Measurements from ENCODE around the gene MIER2. TPM values are rescaled to one million over a fixed set of nuclear protein-coding genes. Genes with fewer than 3 reads are reported as not detected.

Gene MIER2
- total and polyA plus RNA-seq, 10 of the 15 experiments (the other 5 are each of a cell fraction or from before 2014, with no cell fraction given), result 0.48 to 23.6 (median 12.1) TPM

- no peak overlapping the region for H3K9ac ChIP-seq (ENCODE audit: control insufficient read depth, insufficient read depth, low read length)
- CTCF ChIA-PET, result no interaction called here
Observed at GRCh38 chr19:389255-389934, 44.8 kb upstream of the MIER2 start.

DNA sequence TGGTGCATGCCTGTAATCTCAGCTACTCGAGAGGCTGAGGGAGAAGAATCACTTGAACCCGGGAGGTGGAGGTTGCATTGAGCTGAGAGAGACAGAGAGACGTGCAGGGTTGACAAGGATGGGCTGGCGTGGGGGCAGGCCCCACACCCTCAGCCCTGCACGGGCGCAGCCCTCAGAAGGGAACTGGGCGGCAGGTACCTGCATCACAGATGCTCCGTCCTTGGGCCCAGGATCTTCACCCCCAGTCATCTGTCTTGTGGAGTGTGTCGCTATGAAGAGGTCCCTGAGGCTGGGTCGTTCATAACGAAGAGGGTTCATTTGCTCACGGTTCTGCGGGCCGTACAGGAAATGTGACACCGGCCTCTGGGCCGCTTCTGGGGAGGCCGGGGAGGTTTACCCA, 44.1 kb upstream of the MIER2 start:
- no peaks in the 10 kb centered on the region for H3K79me2 ChIP-seq (ENCODE audit: control insufficient read depth, insufficient read depth, low read length)
- BruUV-seq (replicated peaks), result no TSS peak
- CTCF ChIA-PET, result no interaction called here
- DNase-seq (ENCODE audit: low read depth, low spot score), result no peak
- H3K4me3 ChIP-seq, result no peak overlapping the region
- POLR2A ChIA-PET, result no interaction called here
- no peak for FAIRE-seq
- H3K36me3 ChIP-seq (ENCODE audit: control insufficient read depth in 2 of 2, insufficient read depth in 2 of 2, low read length in 1 of 2), result no peaks in the 10 kb centered on the region
- no peaks in the 10 kb centered on the region; the same call in 2 of the 3 replicates for H3K9me3 ChIP-seq (replicated peaks; ENCODE audit: control insufficient read depth, insufficient read depth, low read length)
- intact Hi-C loops (cut with micrococcal nuclease; ENCODE audit: unreplicated experiment), result no loop called here
- WGBS (ENCODE audit: insufficient coverage, insufficient replicate concordance, low lambda C conversion rate, missing lambda C conversion rate), result 59% methylated on average over 15 of the region's 17 CpGs
- no peak overlapping the region for H3K9ac ChIP-seq (ENCODE audit: control insufficient read depth, insufficient read depth, low read length)
- SMC1A ChIA-PET (ENCODE audit: uncharacterized antibody, unreplicated experiment), result no interaction called here
- in situ Hi-C loops (cut with MboI), result no loop called here
- no peak overlapping the region for H3K4me2 ChIP-seq (ENCODE audit: control insufficient read depth, insufficient read depth)
- peaks cover 10% of the 10 kb centered on the region for H3K4me1 ChIP-seq (ENCODE audit: control insufficient read depth, insufficient read depth, low read length)
- no peaks in the 10 kb centered on the region for H3K27me3 ChIP-seq (replicated peaks in 1 of 2; ENCODE audit: control insufficient read depth in 2 of 2, insufficient read depth in 2 of 2, low read length in 1 of 2)
- no peak overlapping the region for H3K27ac ChIP-seq (ENCODE audit: control insufficient read depth, insufficient read depth)
- RAD21 ChIA-PET (ENCODE audit: unreplicated experiment), result no interaction called here
- no peaks in the 10 kb centered on the region for H4K20me1 ChIP-seq (ENCODE audit: control insufficient read depth, insufficient read depth)
- ATAC-seq, result no peak
- H2AFZ ChIP-seq (ENCODE audit: control insufficient read depth, low read depth, low read length), result no peak overlapping the region
- TF ChIP-seq RFX5 (IDR thresholded peaks at IDR 0.05; ENCODE audit: low read depth, low read length) (no peak), ELK1 (IDR thresholded peaks at IDR 0.05; ENCODE audit: low read depth, low read length) (no peak), SKIL (IDR thresholded peaks at IDR 0.05; ENCODE audit: low read depth, poor library complexity, severe bottlenecking) (no peak), IRF4 (IDR thresholded peaks at IDR 0.05; ENCODE audit: low read depth, low read length) (no peak), CHD4 (IDR thresholded peaks at IDR 0.05) (no peak), SP1 (IDR thresholded peaks at IDR 0.05; ENCODE audit: low read depth, low read length) (no peak), KLF5 (IDR thresholded peaks at IDR 0.05; ENCODE audit: partially characterized antibody) (no peak), CREM (IDR thresholded peaks at IDR 0.05; ENCODE audit: low read depth) (no peak), NFIC (IDR thresholded peaks at IDR 0.05; ENCODE audit: low read depth, low read length) (no peak), NFYB (IDR thresholded peaks at IDR 0.05; ENCODE audit: insufficient read depth, low read depth, low read length) (no peak), MYB (IDR thresholded peaks at IDR 0.05; ENCODE audit: borderline replicate concordance, low read depth, low read length) (no peak), BRCA1 (IDR thresholded peaks at IDR 0.05; ENCODE audit: low read depth, low read length) (no peak), SMAD1 (IDR thresholded peaks at IDR 0.05; ENCODE audit: low read depth, partially characterized antibody) (no peak), NRF1 (conservative IDR thresholded peaks at IDR 0.05; ENCODE audit: low read depth, low read length) (no peak)

More at GRCh38 chr19:389255-389934, 44.8 kb upstream of the MIER2 start:
- Histone ChIP-seq H3K4me2 (ENCODE audit: control insufficient read depth, insufficient read depth) (no peak overlapping the region), H3K27me3 (replicated peaks in 1 of 2; ENCODE audit: control insufficient read depth in 2 of 2, insufficient read depth in 2 of 2, low read length in 1 of 2) (no peaks in the 10 kb centered on the region), H3K36me3 (ENCODE audit: control insufficient read depth in 2 of 2, insufficient read depth in 2 of 2, low read length in 1 of 2) (no peaks in the 10 kb centered on the region), H2AFZ (ENCODE audit: control insufficient read depth, low read depth, low read length) (no peak overlapping the region), H3K9me3 (replicated peaks; ENCODE audit: control insufficient read depth, insufficient read depth, low read length) (no peaks in the 10 kb centered on the region; the same call in 2 of the 3 replicates), H3K79me2 (ENCODE audit: control insufficient read depth, insufficient read depth, low read length) (no peaks in the 10 kb centered on the region), H4K20me1 (ENCODE audit: control insufficient read depth, insufficient read depth) (no peaks in the 10 kb centered on the region), H3K4me3 (no peak overlapping the region), H3K27ac (ENCODE audit: control insufficient read depth, insufficient read depth) (no peak overlapping the region), H3K4me1 (ENCODE audit: control insufficient read depth, insufficient read depth, low read length) (peaks cover 3% of the 10 kb centered on the region)
- ChIA-PET POLR2A (no interaction called here), SMC1A (ENCODE audit: uncharacterized antibody, unreplicated experiment) (no interaction called here), RAD21 (ENCODE audit: unreplicated experiment) (no interaction called here)
- FAIRE-seq (no peak), DNase-seq (ENCODE audit: low read depth, low spot score) (no peak), ATAC-seq (no peak)
- in situ Hi-C loops (cut with MboI) (no loop called here), intact Hi-C loops (cut with micrococcal nuclease; ENCODE audit: unreplicated experiment) (no loop called here)
- no peak for TF ChIP-seq BMI1 (IDR thresholded peaks at IDR 0.05; ENCODE audit: borderline replicate concordance)
- no peak for TF ChIP-seq ZNF384 (IDR thresholded peaks at IDR 0.05; ENCODE audit: borderline replicate concordance, low read depth, low read length)
- no peak for TF ChIP-seq JUND (IDR thresholded peaks at IDR 0.05; ENCODE audit: low read depth, low read length)
- no peak for TF ChIP-seq TBL1XR1 (IDR thresholded peaks at IDR 0.05; ENCODE audit: low read depth, low read length)
- no peak for TF ChIP-seq NBN (IDR thresholded peaks at IDR 0.05)
- no peak for TF ChIP-seq CHD2 (IDR thresholded peaks at IDR 0.05; ENCODE audit: borderline replicate concordance, low read depth, low read length)
- no TSS peak for BruUV-seq (replicated peaks)
- WGBS (ENCODE audit: insufficient coverage, insufficient replicate concordance, low lambda C conversion rate, missing lambda C conversion rate), result 49% methylated on average over 21 of the region's 21 CpGs

Measured in GM12878 (cell line).